ENCODE measurements around the gene FUT1. TPM values are rescaled to one million over a fixed set of nuclear protein-coding genes. Genes with fewer than 3 reads are reported as not detected.

Gene FUT1
- total RNA-seq, 8 experiments from 2014 or later = 0.13 to 3.7 (median 0.47) TPM

Other genes starting within 250 kb of the FUT1 start
- gene LMTK3, start 240.8 kb downstream of the FUT1 start, total RNA-seq = 10 to 100 TPM in 3 of 8 experiments, 1 to 10 TPM in 2, under 1 TPM in 3; 0.25 to 17.5 (median 6.1) TPM
- 1 to 10 TPM in 1 of 8 experiments, under 1 TPM in 7; 0.16 to 1.9 (median 0.54) TPM for gene SULT2B1, start 200.5 kb downstream of the FUT1 start, total RNA-seq
- gene SPACA4, start 145.9 kb downstream of the FUT1 start, total RNA-seq = under 1 TPM in 4 of 8 experiments, not detected in 4; 0.22 to 0.66 (median 0.50) TPM
- 1 to 10 TPM in 4 of 8 experiments, under 1 TPM in 4; 0.54 to 2.5 (median 1.1) TPM for gene FAM83E, start 137.6 kb downstream of the FUT1 start, total RNA-seq
- 1,000 to 10,000 TPM; 1,630 to 4,209 (median 2,425) TPM for gene RPL18, start 133.5 kb downstream of the FUT1 start, total RNA-seq
- gene SPHK2, start 133.1 kb downstream of the FUT1 start, total RNA-seq = 10 to 100 TPM in 7 of 8 experiments, 1 to 10 TPM in 1; 8.9 to 29.5 (median 16.1) TPM
- gene DBP, start 115.3 kb downstream of the FUT1 start, total RNA-seq = 10 to 100 TPM in 4 of 8 experiments, 1 to 10 TPM in 4; 3.3 to 19.6 (median 10.4) TPM
- gene CA11, start 106.5 kb downstream of the FUT1 start, total RNA-seq = 10 to 100 TPM; 18.4 to 62.1 (median 32.0) TPM
- gene NTN5, start 79.6 kb downstream of the FUT1 start, total RNA-seq = 1 to 10 TPM in 1 of 8 experiments, under 1 TPM in 6, not detected in 1; 0.16 to 1.3 (median 0.50) TPM
- gene FUT2, start 56.7 kb downstream of the FUT1 start, total RNA-seq = 1 to 10 TPM in 6 of 8 experiments, under 1 TPM in 2; 0.79 to 4.7 (median 1.9) TPM
- 1 to 10 TPM in 6 of 8 experiments, under 1 TPM in 2; 0.71 to 5.0 (median 1.7) TPM for gene MAMSTR, start 32.9 kb downstream of the FUT1 start, total RNA-seq
- 1 to 10 TPM in 2 of 8 experiments, under 1 TPM in 5, not detected in 1; 0.33 to 9.4 (median 0.42) TPM for gene RASIP1, start 12.0 kb downstream of the FUT1 start, total RNA-seq
- gene IZUMO1, start 5.7 kb downstream of the FUT1 start, total RNA-seq = under 1 TPM in 7 of 8 experiments, not detected in 1; 0.14 to 0.76 (median 0.49) TPM
- under 1 TPM in 2 of 8 experiments, not detected in 6; 0.28 to 0.29 TPM for gene FGF21, start 2.9 kb upstream of the FUT1 start, total RNA-seq
- 10 to 100 TPM; 26.6 to 49.8 (median 35.1) TPM for gene BCAT2, start 58.4 kb upstream of the FUT1 start, total RNA-seq
- gene HSD17B14, start 83.8 kb upstream of the FUT1 start, total RNA-seq = 10 to 100 TPM in 2 of 8 experiments, 1 to 10 TPM in 6; 1.6 to 27.3 (median 5.4) TPM
- gene PLEKHA4, start 116.0 kb upstream of the FUT1 start, total RNA-seq = 10 to 100 TPM in 3 of 8 experiments, 1 to 10 TPM in 4, under 1 TPM in 1; 0.33 to 30.8 (median 6.5) TPM
- 100 to 1,000 TPM in 1 of 8 experiments, 10 to 100 TPM in 7; 35.2 to 157 (median 68.6) TPM for gene PPP1R15A, start 119.8 kb upstream of the FUT1 start, total RNA-seq
- 1 to 10 TPM in 1 of 8 experiments, under 1 TPM in 1, not detected in 6; 0.52 to 2.2 TPM for gene TULP2, start 146.1 kb upstream of the FUT1 start, total RNA-seq
- 100 to 1,000 TPM in 4 of 8 experiments, 10 to 100 TPM in 4; 60.2 to 309 (median 107) TPM for gene NUCB1, start 147.7 kb upstream of the FUT1 start, total RNA-seq
- gene DHDH, start 181.1 kb upstream of the FUT1 start, total RNA-seq = under 1 TPM in 5 of 8 experiments, not detected in 3; 0.32 to 0.81 (median 0.50) TPM
- gene BAX, start 202.2 kb upstream of the FUT1 start, total RNA-seq = 100 to 1,000 TPM in 4 of 8 experiments, 10 to 100 TPM in 4; 36.9 to 172 (median 97.8) TPM
- gene FTL, start 212.7 kb upstream of the FUT1 start, total RNA-seq = over 10,000 TPM in 1 of 8 experiments, 1,000 to 10,000 TPM in 7; 1,251 to 10,826 (median 2,578) TPM
- gene GYS1, start 240.7 kb upstream of the FUT1 start, total RNA-seq = 10 to 100 TPM; 13.0 to 72.5 (median 18.3) TPM
- gene RUVBL2, start 241.2 kb upstream of the FUT1 start, total RNA-seq = 100 to 1,000 TPM; 113 to 181 (median 145) TPM

Measured in motor neuron (in vitro differentiated cells).